Panc1 (cell line): ENCODE results near the gene CFAP157. TPM values are rescaled to one million over a fixed set of nuclear protein-coding genes. Genes with fewer than 3 reads are reported as not detected.

Experiments used
- ATAC-seq: fragments of 200-7000 bp; cut with Tn5 transposase; 2 replicates; pipeline ENCODE4 v1.9.1; 2020; ENCODE audit warnings: mild to moderate bottlenecking, moderate library complexity
- BruUV-seq: library from RNA; stranded (reverse); fragments of 400-500 nt; replicated peaks from 2 replicates; lab custom pipeline; 2021; lab: Mats Ljungman, UMichigan
- CTCF ChIA-PET: fragments of 300-600 bp; sonication (Branson Sonifier 250); formaldehyde crosslinking; loops from one replicate; lab custom pipeline; 2022; ENCODE audit warnings: antibody characterized with exemption; lab: Charles Lee
- POLR2A ChIA-PET: fragments of 300-600 bp; sonication (Branson Sonifier 250); formaldehyde crosslinking; loops from one replicate; lab custom pipeline; 2022; ENCODE audit warnings: antibody characterized with exemption; lab: Charles Lee
- DNase-seq: peaks from one replicate; pipeline ENCODE4 v3.0.0-alpha.2; 2010; ENCODE audit warnings: low read depth, low spot score
- H3K27ac ChIP-seq: 2 replicates; pipeline ENCODE4 v1.5.1; 2011; ENCODE audit warnings: mild to moderate bottlenecking, low read length, inconsistent platforms
- H3K27me3 ChIP-seq: fragments of 200-500 bp; sonication (Bioruptor generic); 2 replicates; pipeline ENCODE4 v1.6.0; 2014; ENCODE audit warnings: low read length, inconsistent platforms; ENCODE audit not compliant: control insufficient read depth, insufficient read depth
- H3K36me3 ChIP-seq: fragments of 200-500 bp; sonication (Bioruptor generic); 2 replicates; pipeline ENCODE4 v1.5.1; 2014; ENCODE audit warnings: inconsistent platforms, mild to moderate bottlenecking, low read length, moderate library complexity; ENCODE audit not compliant: control insufficient read depth, insufficient read depth
- H3K4me1 ChIP-seq: 2 replicates; pipeline ENCODE4 v1.5.1; 2011; ENCODE audit warnings: inconsistent platforms, mild to moderate bottlenecking, low read length, moderate library complexity; ENCODE audit not compliant: control insufficient read depth, insufficient read depth
- H3K4me3 ChIP-seq, 2 experiments: 2 replicates each; pipeline ENCODE4 v1.5.1; 2011 to 2012; ENCODE audit warnings: low read depth in 2 of 2, low read length in 2 of 2, mild to moderate bottlenecking in 2 of 2, inconsistent platforms in 1 of 2, moderate library complexity in 1 of 2
- H3K9me3 ChIP-seq: fragments of 200-500 bp; sonication (Bioruptor generic); 2 replicates; pipeline ENCODE4 v1.5.1; 2014; ENCODE audit warnings: low read depth, mild to moderate bottlenecking, inconsistent platforms, low read length, moderate library complexity; ENCODE audit not compliant: control insufficient read depth, insufficient read depth
- CTCF ChIP-seq: fragments of 450-650 bp; IDR thresholded peaks from 2 replicates; pipeline ENCODE4 v1.5.1; 2017; ENCODE audit warnings: mild to moderate bottlenecking
- POLR2AphosphoS5 ChIP-seq: IDR thresholded peaks from 2 replicates; pipeline ENCODE4 v1.6.1; 2012; ENCODE audit warnings: mild to moderate bottlenecking, low read depth, low read length, moderate library complexity
- SIN3A ChIP-seq: IDR thresholded peaks from 2 replicates; pipeline ENCODE4 v1.6.1; 2012; ENCODE audit warnings: low read depth, mild to moderate bottlenecking, low read length, moderate library complexity, borderline replicate concordance; ENCODE audit not compliant: insufficient read depth
- TCF7L2 ChIP-seq: IDR thresholded peaks from 2 replicates; pipeline ENCODE4 v1.6.1; 2011; ENCODE audit warnings: mild to moderate bottlenecking, low read depth, low read length, inconsistent platforms
- in situ Hi-C: cut with HindIII; loops from 2 replicates; pipeline ENCODE4 v1.10.0; 2016; ENCODE audit warnings: low sequenced_read_pairs, low pct_unique_long_range_greater_than_20kb
- intact Hi-C: fragments of 100-400 bp; cut with micrococcal nuclease; formaldehyde crosslinking; loops from one replicate; pipeline ENCODE4 v1.10.0; 2022; ENCODE audit not compliant: unreplicated experiment
- total RNA-seq: library from RNA; stranded (reverse); gene quantifications from one replicate; pipeline ENCODE4 v1.2.1, GENCODE V29; 2021; ENCODE audit not compliant: unreplicated experiment
- TF ChIP-seq, protein P1 (sequence below), 2 experiments: IDR thresholded peaks; 2 replicates each; pipeline ENCODE4 v1.6.1; 2011 to 2012; ENCODE audit warnings: low read depth in 2 of 2, control low read depth in 1 of 2, low read length in 1 of 2, mild to moderate bottlenecking in 1 of 2, moderate library complexity in 1 of 2; ENCODE audit not compliant: insufficient read depth in 1 of 2

Gene CFAP157
- total RNA-seq, 1 experiment from 2014 or later, result not detected

- no peaks in the 10 kb centered on the region for H3K36me3 ChIP-seq
- no peaks in the 10 kb centered on the region for H3K9me3 ChIP-seq
- CTCF ChIA-PET, result no interaction called here
- H3K4me3 ChIP-seq, result peak overlapping the region; percentile 13 to 16; a peak in 3 of 4 replicates
- BruUV-seq, result no TSS peak
- TF ChIP-seq TCF7L2, result no peak
- TF ChIP-seq CTCF, result no peak
- TF ChIP-seq, protein P1, sequence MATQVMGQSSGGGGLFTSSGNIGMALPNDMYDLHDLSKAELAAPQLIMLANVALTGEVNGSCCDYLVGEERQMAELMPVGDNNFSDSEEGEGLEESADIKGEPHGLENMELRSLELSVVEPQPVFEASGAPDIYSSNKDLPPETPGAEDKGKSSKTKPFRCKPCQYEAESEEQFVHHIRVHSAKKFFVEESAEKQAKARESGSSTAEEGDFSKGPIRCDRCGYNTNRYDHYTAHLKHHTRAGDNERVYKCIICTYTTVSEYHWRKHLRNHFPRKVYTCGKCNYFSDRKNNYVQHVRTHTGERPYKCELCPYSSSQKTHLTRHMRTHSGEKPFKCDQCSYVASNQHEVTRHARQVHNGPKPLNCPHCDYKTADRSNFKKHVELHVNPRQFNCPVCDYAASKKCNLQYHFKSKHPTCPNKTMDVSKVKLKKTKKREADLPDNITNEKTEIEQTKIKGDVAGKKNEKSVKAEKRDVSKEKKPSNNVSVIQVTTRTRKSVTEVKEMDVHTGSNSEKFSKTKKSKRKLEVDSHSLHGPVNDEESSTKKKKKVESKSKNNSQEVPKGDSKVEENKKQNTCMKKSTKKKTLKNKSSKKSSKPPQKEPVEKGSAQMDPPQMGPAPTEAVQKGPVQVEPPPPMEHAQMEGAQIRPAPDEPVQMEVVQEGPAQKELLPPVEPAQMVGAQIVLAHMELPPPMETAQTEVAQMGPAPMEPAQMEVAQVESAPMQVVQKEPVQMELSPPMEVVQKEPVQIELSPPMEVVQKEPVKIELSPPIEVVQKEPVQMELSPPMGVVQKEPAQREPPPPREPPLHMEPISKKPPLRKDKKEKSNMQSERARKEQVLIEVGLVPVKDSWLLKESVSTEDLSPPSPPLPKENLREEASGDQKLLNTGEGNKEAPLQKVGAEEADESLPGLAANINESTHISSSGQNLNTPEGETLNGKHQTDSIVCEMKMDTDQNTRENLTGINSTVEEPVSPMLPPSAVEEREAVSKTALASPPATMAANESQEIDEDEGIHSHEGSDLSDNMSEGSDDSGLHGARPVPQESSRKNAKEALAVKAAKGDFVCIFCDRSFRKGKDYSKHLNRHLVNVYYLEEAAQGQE (IDR thresholded peaks at IDR 0.05; ENCODE audit: insufficient read depth in 1 of 2, low read depth in 2 of 2, low read length in 1 of 2), result no peak
- TF ChIP-seq SIN3A, result no peak
- no peak for TF ChIP-seq POLR2AphosphoS5
- H3K27ac ChIP-seq, result no peak overlapping the region
- peaks cover 2% of the 10 kb centered on the region; the same call in 1 of the 2 replicates for H3K27me3 ChIP-seq
- DNase-seq (no peak), ATAC-seq (peak; percentile 68)
- POLR2A ChIA-PET, result no interaction called here
- intact Hi-C loops (no loop called here), in situ Hi-C loops (no loop called here)
- no peaks in the 10 kb centered on the region for H3K4me1 ChIP-seq
Measured at GRCh38 chr9:127754099-127755060, 47.6 kb downstream of the CFAP157 start.

GRCh38 chr9:127755061-127756060 is 48.6 kb downstream of the CFAP157 start:
- ATAC-seq, result peak; percentile 53; the same call in 1 of the 2 replicates
- in situ Hi-C loops (no loop called here), intact Hi-C loops (no loop called here)
- no peaks in the 10 kb centered on the region for H3K4me1 ChIP-seq
- peak overlapping the region in 1 of 2 experiments; percentile 13; a peak in 2 of 4 replicates for H3K4me3 ChIP-seq
- no peak overlapping the region for H3K27ac ChIP-seq
- H3K36me3 ChIP-seq, result no peaks in the 10 kb centered on the region
- ChIA-PET CTCF (interaction anchor here (0.9 kb wide), 1 partner anchor 16 kb away, joined by 4 read pairs; no protein-coding TSS in a partner anchor), POLR2A (interaction anchor here (1.1 kb wide), 1 partner anchor 10 kb away, joined by 3 read pairs; no protein-coding TSS in a partner anchor)
- TF ChIP-seq, protein P1 (IDR thresholded peaks at IDR 0.05; ENCODE audit: insufficient read depth in 1 of 2, low read depth in 2 of 2, low read length in 1 of 2), result no peak
- TF ChIP-seq POLR2AphosphoS5 (no peak), TCF7L2 (no peak), CTCF (no peak), SIN3A (no peak)
- no peak for DNase-seq
- H3K9me3 ChIP-seq, result no peaks in the 10 kb centered on the region
- peaks cover 2% of the 10 kb centered on the region; the same call in 1 of the 2 replicates for H3K27me3 ChIP-seq
- no TSS peak for BruUV-seq
